ENCODE measurements around the gene C2CD2L.

DNA sequence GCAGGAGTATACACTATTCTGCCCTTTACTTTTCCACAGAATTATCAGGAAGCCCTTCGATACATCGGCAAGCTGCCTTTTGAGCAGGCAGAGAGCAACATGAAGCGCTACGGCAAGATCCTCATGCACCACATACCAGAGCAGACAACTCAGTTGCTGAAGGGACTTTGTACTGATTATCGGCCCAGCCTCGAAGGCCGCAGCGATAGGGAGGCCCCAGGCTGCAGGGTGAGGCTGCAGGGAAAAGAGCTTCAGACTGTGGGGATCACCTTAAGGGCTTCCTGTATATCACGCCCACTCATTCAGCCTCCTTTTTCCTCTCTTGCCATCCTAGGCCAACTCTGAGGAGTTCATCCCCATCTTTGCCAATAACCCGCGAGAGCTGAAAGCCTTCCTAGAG, 29.3 kb upstream of the C2CD2L start:
- TF ChIP-seq FOXP1 (CRISPR knock-in tag; IDR thresholded peaks at IDR 0.05; ENCODE audit: borderline replicate concordance): no peak
- TF ChIP-seq, protein P1, sequence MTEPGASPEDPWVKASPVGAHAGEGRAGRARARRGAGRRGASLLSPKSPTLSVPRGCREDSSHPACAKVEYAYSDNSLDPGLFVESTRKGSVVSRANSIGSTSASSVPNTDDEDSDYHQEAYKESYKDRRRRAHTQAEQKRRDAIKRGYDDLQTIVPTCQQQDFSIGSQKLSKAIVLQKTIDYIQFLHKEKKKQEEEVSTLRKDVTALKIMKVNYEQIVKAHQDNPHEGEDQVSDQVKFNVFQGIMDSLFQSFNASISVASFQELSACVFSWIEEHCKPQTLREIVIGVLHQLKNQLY (CRISPR knock-in tag; IDR thresholded peaks at IDR 0.05): no peak
- TF ChIP-seq, protein P2, sequence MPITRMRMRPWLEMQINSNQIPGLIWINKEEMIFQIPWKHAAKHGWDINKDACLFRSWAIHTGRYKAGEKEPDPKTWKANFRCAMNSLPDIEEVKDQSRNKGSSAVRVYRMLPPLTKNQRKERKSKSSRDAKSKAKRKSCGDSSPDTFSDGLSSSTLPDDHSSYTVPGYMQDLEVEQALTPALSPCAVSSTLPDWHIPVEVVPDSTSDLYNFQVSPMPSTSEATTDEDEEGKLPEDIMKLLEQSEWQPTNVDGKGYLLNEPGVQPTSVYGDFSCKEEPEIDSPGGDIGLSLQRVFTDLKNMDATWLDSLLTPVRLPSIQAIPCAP (CRISPR knock-in tag; IDR thresholded peaks at IDR 0.05): no peak
- no peak for TF ChIP-seq NFYB (CRISPR knock-in tag; conservative IDR thresholded peaks at IDR 0.05; ENCODE audit: low read depth)
- TF ChIP-seq, protein P3, sequence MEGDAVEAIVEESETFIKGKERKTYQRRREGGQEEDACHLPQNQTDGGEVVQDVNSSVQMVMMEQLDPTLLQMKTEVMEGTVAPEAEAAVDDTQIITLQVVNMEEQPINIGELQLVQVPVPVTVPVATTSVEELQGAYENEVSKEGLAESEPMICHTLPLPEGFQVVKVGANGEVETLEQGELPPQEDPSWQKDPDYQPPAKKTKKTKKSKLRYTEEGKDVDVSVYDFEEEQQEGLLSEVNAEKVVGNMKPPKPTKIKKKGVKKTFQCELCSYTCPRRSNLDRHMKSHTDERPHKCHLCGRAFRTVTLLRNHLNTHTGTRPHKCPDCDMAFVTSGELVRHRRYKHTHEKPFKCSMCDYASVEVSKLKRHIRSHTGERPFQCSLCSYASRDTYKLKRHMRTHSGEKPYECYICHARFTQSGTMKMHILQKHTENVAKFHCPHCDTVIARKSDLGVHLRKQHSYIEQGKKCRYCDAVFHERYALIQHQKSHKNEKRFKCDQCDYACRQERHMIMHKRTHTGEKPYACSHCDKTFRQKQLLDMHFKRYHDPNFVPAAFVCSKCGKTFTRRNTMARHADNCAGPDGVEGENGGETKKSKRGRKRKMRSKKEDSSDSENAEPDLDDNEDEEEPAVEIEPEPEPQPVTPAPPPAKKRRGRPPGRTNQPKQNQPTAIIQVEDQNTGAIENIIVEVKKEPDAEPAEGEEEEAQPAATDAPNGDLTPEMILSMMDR (IDR thresholded peaks at IDR 0.05): no peak
- no peak for TF ChIP-seq JUN (CRISPR knock-in tag; IDR thresholded peaks at IDR 0.05)
- TF ChIP-seq, protein P4, sequence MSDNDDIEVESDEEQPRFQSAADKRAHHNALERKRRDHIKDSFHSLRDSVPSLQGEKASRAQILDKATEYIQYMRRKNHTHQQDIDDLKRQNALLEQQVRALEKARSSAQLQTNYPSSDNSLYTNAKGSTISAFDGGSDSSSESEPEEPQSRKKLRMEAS (CRISPR knock-in tag; IDR thresholded peaks at IDR 0.05): no peak
